ENCODE measurements around the gene PBX3.

PBX3 gene

DNA sequence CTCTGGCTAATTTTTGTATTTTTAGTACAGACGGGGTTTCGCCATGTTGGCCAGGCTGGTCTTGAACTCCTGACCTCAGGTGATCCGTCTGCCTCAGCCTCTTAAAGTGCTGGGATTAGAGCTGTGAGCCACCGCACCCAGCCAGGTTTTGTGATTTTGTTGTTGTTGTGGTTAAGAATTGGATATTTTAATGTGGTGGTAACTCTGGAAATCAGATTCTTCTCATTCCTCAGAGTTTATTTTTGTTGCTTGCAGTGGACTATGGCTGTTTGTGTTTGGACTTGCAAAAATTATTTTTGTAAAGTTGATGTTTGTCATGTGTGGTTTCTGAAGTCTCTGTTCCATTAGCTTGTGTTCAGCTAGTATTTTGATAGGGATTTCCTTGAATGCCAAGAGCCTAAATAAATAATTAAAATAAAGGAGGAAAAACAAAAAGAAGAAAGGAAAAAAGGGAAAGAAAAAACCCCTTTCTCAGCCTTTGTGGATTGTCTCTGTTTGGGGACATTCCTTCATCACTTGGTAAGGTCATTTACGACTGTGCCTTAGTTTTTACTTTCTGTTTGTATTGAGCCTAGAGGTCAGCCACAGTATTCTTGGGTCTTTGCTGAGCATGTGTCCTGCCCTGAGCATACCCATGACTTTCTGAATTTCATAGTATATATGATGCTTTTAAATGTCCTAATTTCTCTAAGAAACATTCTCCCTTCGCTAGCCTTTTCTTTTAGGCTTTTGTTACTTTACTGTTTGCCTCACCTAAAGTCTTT lies 37.3 kb downstream of the PBX3 start:
- Histone ChIP-seq H3K27me3 (ENCODE audit: control insufficient read depth, insufficient read depth, low read length) (no peaks in the 10 kb centered on the region), H3K9ac (ENCODE audit: low read length) (no peak overlapping the region), H3K4me3 (ENCODE audit: low read length) (no peak overlapping the region), H3K9me3 (ENCODE audit: control insufficient read depth, low read depth, low read length) (peaks cover 5% of the 10 kb centered on the region), H3K36me3 (ENCODE audit: control insufficient read depth, low read depth, low read length) (no peaks in the 10 kb centered on the region), H3K27ac (ENCODE audit: low read length) (no peak overlapping the region), H3K4me1 (ENCODE audit: control insufficient read depth, low read depth, low read length) (no peaks in the 10 kb centered on the region)

- peaks cover 5% of the 10 kb centered on the region for H3K9me3 ChIP-seq (ENCODE audit: control insufficient read depth, low read depth, low read length)
- H3K4me3 ChIP-seq (ENCODE audit: low read length) = no peak overlapping the region
- H3K27me3 ChIP-seq (ENCODE audit: control insufficient read depth, insufficient read depth, low read length) = no peaks in the 10 kb centered on the region
- no peak overlapping the region for H3K9ac ChIP-seq (ENCODE audit: low read length)
- H3K36me3 ChIP-seq (ENCODE audit: control insufficient read depth, low read depth, low read length) = no peaks in the 10 kb centered on the region
- H3K27ac ChIP-seq (ENCODE audit: low read length) = no peak overlapping the region
- H3K4me1 ChIP-seq (ENCODE audit: control insufficient read depth, low read depth, low read length) = no peaks in the 10 kb centered on the region
Observed at GRCh38 chr9:125785248-125785751, 38.1 kb downstream of the PBX3 start.

- Histone ChIP-seq H3K36me3 (ENCODE audit: control insufficient read depth, low read depth, low read length) (no peaks in the 10 kb centered on the region), H3K27ac (ENCODE audit: low read length) (no peak overlapping the region), H3K27me3 (ENCODE audit: control insufficient read depth, insufficient read depth, low read length) (no peaks in the 10 kb centered on the region), H3K4me3 (ENCODE audit: low read length) (no peak overlapping the region), H3K9ac (ENCODE audit: low read length) (no peak overlapping the region), H3K4me1 (ENCODE audit: control insufficient read depth, low read depth, low read length) (no peaks in the 10 kb centered on the region), H3K9me3 (ENCODE audit: control insufficient read depth, low read depth, low read length) (peaks cover 1% of the 10 kb centered on the region)
Observed at GRCh38 chr9:125787715-125788114, 40.5 kb downstream of the PBX3 start.

- H3K9me3 ChIP-seq (ENCODE audit: control insufficient read depth, low read depth, low read length) = no peaks in the 10 kb centered on the region
- H3K27me3 ChIP-seq (ENCODE audit: control insufficient read depth, insufficient read depth, low read length) = no peaks in the 10 kb centered on the region
- H3K4me1 ChIP-seq (ENCODE audit: control insufficient read depth, low read depth, low read length) = no peaks in the 10 kb centered on the region
Observed at GRCh38 chr9:125789196-125789595, 42.0 kb downstream of the PBX3 start.

DNA sequence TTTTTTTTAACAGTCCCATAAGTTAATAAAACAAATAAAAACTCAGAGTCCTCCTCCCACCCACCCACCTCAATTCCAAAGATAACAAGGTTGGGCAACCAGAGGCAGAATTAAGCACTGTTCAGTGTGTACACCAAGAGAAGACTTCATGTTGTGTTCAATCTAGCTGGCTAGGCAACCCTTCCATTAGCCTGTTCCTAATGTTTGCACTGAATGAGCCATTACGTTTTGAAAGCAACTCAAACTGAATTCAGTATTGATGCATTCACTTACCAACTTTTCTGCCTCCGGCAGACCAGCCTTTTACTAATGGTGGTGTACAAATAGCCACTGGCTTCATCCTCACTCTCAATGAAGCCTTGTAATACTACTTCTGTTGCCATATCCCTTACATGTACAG lies 47.5 kb downstream of the PBX3 start:
- no peak overlapping the region for H3K27ac ChIP-seq (ENCODE audit: low read length)

More at GRCh38 chr9:125789196-125789595, 42.0 kb downstream of the PBX3 start:
- Histone ChIP-seq H3K36me3 (ENCODE audit: control insufficient read depth, low read depth, low read length) (no peaks in the 10 kb centered on the region), H3K4me3 (ENCODE audit: low read length) (no peak overlapping the region), H3K9ac (ENCODE audit: low read length) (no peak overlapping the region), H3K27ac (ENCODE audit: low read length) (no peak overlapping the region)

GRCh38 chr9:125795970-125796596 lies 48.9 kb downstream of the PBX3 start:
- H3K27me3 ChIP-seq (ENCODE audit: control insufficient read depth, insufficient read depth, low read length) = no peaks in the 10 kb centered on the region
- H3K4me3 ChIP-seq (ENCODE audit: low read length) = no peak overlapping the region
- H3K36me3 ChIP-seq (ENCODE audit: control insufficient read depth, low read depth, low read length) = no peaks in the 10 kb centered on the region
- no peak overlapping the region for H3K27ac ChIP-seq (ENCODE audit: low read length)
- H3K4me1 ChIP-seq (ENCODE audit: control insufficient read depth, low read depth, low read length) = peaks cover 7% of the 10 kb centered on the region
- H3K9ac ChIP-seq (ENCODE audit: low read length) = no peak overlapping the region
- no peaks in the 10 kb centered on the region for H3K9me3 ChIP-seq (ENCODE audit: control insufficient read depth, low read depth, low read length)

More for the DNA sequence above, 47.5 kb downstream of the PBX3 start:
- H3K4me3 ChIP-seq (ENCODE audit: low read length) = no peak overlapping the region
- no peak overlapping the region for H3K9ac ChIP-seq (ENCODE audit: low read length)
- no peaks in the 10 kb centered on the region for H3K27me3 ChIP-seq (ENCODE audit: control insufficient read depth, insufficient read depth, low read length)
- H3K9me3 ChIP-seq (ENCODE audit: control insufficient read depth, low read depth, low read length) = no peaks in the 10 kb centered on the region
- H3K4me1 ChIP-seq (ENCODE audit: control insufficient read depth, low read depth, low read length) = peaks cover 7% of the 10 kb centered on the region
- H3K36me3 ChIP-seq (ENCODE audit: control insufficient read depth, low read depth, low read length) = no peaks in the 10 kb centered on the region

DNA sequence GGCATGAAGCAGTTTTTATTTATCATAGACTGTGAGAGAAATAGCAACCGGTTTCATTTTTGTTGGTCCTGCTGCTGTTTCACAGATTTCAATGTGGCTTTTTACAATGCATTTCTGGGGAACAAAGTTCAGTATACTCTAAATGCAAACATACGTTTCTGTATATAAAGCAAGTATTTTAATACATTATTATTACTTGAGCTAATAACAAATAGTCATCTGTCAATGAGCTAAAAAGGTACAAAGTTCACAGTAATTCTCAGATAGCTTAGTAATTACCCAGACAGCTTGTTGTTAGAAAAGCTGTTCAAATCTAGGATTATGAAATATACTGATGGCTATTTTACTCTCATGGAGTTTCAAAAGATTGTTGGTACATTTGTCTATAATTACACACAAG lies 50.8 kb downstream of the PBX3 start:
- Histone ChIP-seq H3K27ac (ENCODE audit: low read length) (no peak overlapping the region), H3K27me3 (ENCODE audit: control insufficient read depth, insufficient read depth, low read length) (no peaks in the 10 kb centered on the region), H3K36me3 (ENCODE audit: control insufficient read depth, low read depth, low read length) (peaks cover 3% of the 10 kb centered on the region), H3K4me3 (ENCODE audit: low read length) (no peak overlapping the region), H3K9ac (ENCODE audit: low read length) (no peak overlapping the region), H3K4me1 (ENCODE audit: control insufficient read depth, low read depth, low read length) (peaks cover 7% of the 10 kb centered on the region), H3K9me3 (ENCODE audit: control insufficient read depth, low read depth, low read length) (no peaks in the 10 kb centered on the region)

- peaks cover 3% of the 10 kb centered on the region for H3K36me3 ChIP-seq (ENCODE audit: control insufficient read depth, low read depth, low read length)
- no peak overlapping the region for H3K27ac ChIP-seq (ENCODE audit: low read length)
- no peak overlapping the region for H3K9ac ChIP-seq (ENCODE audit: low read length)
- H3K27me3 ChIP-seq (ENCODE audit: control insufficient read depth, insufficient read depth, low read length) = no peaks in the 10 kb centered on the region
- H3K9me3 ChIP-seq (ENCODE audit: control insufficient read depth, low read depth, low read length) = no peaks in the 10 kb centered on the region
- no peaks in the 10 kb centered on the region for H3K4me1 ChIP-seq (ENCODE audit: control insufficient read depth, low read depth, low read length)
- no peak overlapping the region for H3K4me3 ChIP-seq (ENCODE audit: low read length)
Observed at GRCh38 chr9:125803526-125803925, 56.4 kb downstream of the PBX3 start.

GRCh38 chr9:125805057-125805456 lies 57.9 kb downstream of the PBX3 start:
- H3K36me3 ChIP-seq (ENCODE audit: control insufficient read depth, low read depth, low read length) = peaks cover 3% of the 10 kb centered on the region
- H3K4me3 ChIP-seq (ENCODE audit: low read length) = no peak overlapping the region
- no peaks in the 10 kb centered on the region for H3K9me3 ChIP-seq (ENCODE audit: control insufficient read depth, low read depth, low read length)
- H3K4me1 ChIP-seq (ENCODE audit: control insufficient read depth, low read depth, low read length) = no peaks in the 10 kb centered on the region
- no peak overlapping the region for H3K27ac ChIP-seq (ENCODE audit: low read length)
- H3K9ac ChIP-seq (ENCODE audit: low read length) = no peak overlapping the region
- H3K27me3 ChIP-seq (ENCODE audit: control insufficient read depth, insufficient read depth, low read length) = no peaks in the 10 kb centered on the region

DNA sequence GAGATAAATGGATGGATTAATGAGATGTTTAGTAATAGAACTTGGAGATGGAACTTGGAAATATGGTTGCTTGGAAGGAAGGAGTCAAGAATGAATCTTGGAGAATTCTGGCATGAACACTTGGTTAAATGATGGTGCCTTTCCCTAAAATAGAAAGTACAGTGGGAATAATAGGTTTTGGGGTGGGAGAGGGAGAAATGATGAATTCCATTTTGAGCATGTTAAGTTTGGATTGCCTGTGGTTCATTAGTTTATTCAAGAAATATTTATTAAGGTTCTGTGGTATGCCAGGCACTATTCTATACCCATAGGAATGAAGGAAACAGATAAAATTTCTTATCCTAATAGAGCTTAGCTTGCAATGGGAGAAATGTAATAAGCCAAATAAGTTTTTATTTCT lies 58.4 kb downstream of the PBX3 start:
- Histone ChIP-seq H3K9me3 (ENCODE audit: control insufficient read depth, low read depth, low read length) (no peaks in the 10 kb centered on the region), H3K27ac (ENCODE audit: low read length) (no peak overlapping the region), H3K4me3 (ENCODE audit: low read length) (no peak overlapping the region), H3K27me3 (ENCODE audit: control insufficient read depth, insufficient read depth, low read length) (no peaks in the 10 kb centered on the region), H3K36me3 (ENCODE audit: control insufficient read depth, low read depth, low read length) (peaks cover 3% of the 10 kb centered on the region), H3K4me1 (ENCODE audit: control insufficient read depth, low read depth, low read length) (no peaks in the 10 kb centered on the region), H3K9ac (ENCODE audit: low read length) (no peak overlapping the region)

DNA sequence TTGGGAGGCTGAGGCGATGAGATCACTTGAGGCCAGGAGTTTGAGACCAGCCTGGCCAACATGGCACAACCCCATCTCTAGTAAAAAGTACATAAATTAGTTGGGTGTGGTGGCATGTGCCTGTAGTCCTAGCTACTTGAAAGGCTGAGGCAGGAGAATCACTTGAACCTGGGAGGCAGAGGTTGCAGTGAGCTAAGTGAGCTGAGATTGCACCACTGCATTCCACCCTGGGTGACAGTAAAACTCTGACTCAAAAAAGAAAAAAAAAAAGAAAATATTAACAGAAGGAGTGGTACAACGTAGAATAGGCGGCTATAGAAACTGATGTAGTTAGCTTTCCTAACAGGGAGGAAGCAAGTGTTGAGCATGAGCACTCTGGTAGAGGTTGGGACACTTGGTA lies 59.9 kb downstream of the PBX3 start:
- Histone ChIP-seq H3K36me3 (ENCODE audit: control insufficient read depth, low read depth, low read length) (no peaks in the 10 kb centered on the region), H3K9me3 (ENCODE audit: control insufficient read depth, low read depth, low read length) (no peaks in the 10 kb centered on the region), H3K9ac (ENCODE audit: low read length) (no peak overlapping the region), H3K4me1 (ENCODE audit: control insufficient read depth, low read depth, low read length) (no peaks in the 10 kb centered on the region), H3K4me3 (ENCODE audit: low read length) (no peak overlapping the region), H3K27ac (ENCODE audit: low read length) (no peak overlapping the region), H3K27me3 (ENCODE audit: control insufficient read depth, insufficient read depth, low read length) (no peaks in the 10 kb centered on the region)

DNA sequence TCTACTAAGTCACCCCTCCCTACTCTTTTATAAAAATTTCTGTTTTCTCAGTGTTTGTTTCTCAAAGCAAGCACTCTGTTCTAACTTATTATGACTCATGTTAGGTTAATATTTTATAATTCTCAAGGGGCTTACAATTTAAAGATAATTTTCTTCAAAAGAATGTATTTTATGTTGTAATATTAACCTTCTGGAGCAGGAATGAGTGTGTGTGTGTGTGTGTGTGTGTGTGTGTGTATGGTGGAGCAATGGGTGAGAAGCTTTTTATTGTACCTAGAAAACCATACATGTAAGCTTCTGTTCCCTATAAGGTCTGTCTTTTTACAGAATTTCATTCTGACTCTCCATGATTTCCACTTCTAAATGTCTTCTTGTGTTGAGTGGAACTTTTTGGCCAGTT lies 63.0 kb downstream of the PBX3 start:
- no peak overlapping the region for H3K4me3 ChIP-seq (ENCODE audit: low read length)
- H3K27me3 ChIP-seq (ENCODE audit: control insufficient read depth, insufficient read depth, low read length) = no peaks in the 10 kb centered on the region
- no peak overlapping the region for H3K27ac ChIP-seq (ENCODE audit: low read length)
- no peak overlapping the region for H3K9ac ChIP-seq (ENCODE audit: low read length)
- H3K36me3 ChIP-seq (ENCODE audit: control insufficient read depth, low read depth, low read length) = no peaks in the 10 kb centered on the region
- H3K9me3 ChIP-seq (ENCODE audit: control insufficient read depth, low read depth, low read length) = no peaks in the 10 kb centered on the region
- H3K4me1 ChIP-seq (ENCODE audit: control insufficient read depth, low read depth, low read length) = no peaks in the 10 kb centered on the region
